Neural cell (in vitro differentiated cells): ENCODE measurements around the gene MPHOSPH9. TPM values are rescaled to one million over a fixed set of nuclear protein-coding genes. Genes with fewer than 3 reads are reported as not detected.

Experiments
- H2AFZ ChIP-seq: fragments of 200-600, 300-800 bp; sonication (generic), shearing (Covaris generic); 2 replicates; pipeline ENCODE4 v1.6.0; 2014; ENCODE audit warnings: low read depth, mild to moderate bottlenecking, antibody characterized with exemption, low read length, moderate library complexity
- H3F3A ChIP-seq: fragments of 200-600 bp; shearing (Covaris generic); 2 replicates; pipeline ENCODE4 v1.6.1; 2016; ENCODE audit warnings: mild to moderate bottlenecking, moderate library complexity, mixed read lengths, antibody characterized with exemption, low read length; ENCODE audit not compliant: insufficient read depth, poor library complexity, severe bottlenecking
- H3K27ac ChIP-seq: fragments of 200-600, 300-800 bp; sonication (generic), shearing (Covaris generic); 2 replicates; pipeline ENCODE4 v1.5.1; 2014; ENCODE audit warnings: mild to moderate bottlenecking, low read length, moderate library complexity
- H3K27me3 ChIP-seq: fragments of 300-800, 200-600 bp; sonication (generic), shearing (Covaris generic); 2 replicates; pipeline ENCODE4 v1.6.0; 2014; ENCODE audit warnings: mild to moderate bottlenecking, low read depth, low read length, moderate library complexity; ENCODE audit not compliant: insufficient read depth
- H3K36me3 ChIP-seq: fragments of 300-800, 200-600 bp; sonication (generic), shearing (Covaris generic); 2 replicates; pipeline ENCODE4 v1.5.1; 2014; ENCODE audit warnings: mild to moderate bottlenecking, antibody characterized with exemption, low read length, moderate library complexity; ENCODE audit not compliant: insufficient read depth
- H3K4me2 ChIP-seq: fragments of 300-800, 200-600 bp; sonication (generic), shearing (Covaris generic); 2 replicates; pipeline ENCODE4 v1.6.0; 2014; ENCODE audit warnings: mild to moderate bottlenecking, low read length
- H3K4me3 ChIP-seq: fragments of 300-800, 200-600 bp; sonication (generic), shearing (Covaris generic); 2 replicates; pipeline ENCODE4 v1.5.1; 2014; ENCODE audit warnings: mild to moderate bottlenecking, low read length, moderate library complexity
- H3K79me2 ChIP-seq: fragments of 200-600 bp; shearing (Covaris generic); replicated peaks from 2 replicates; pipeline ENCODE4 v1.6.0; 2014; ENCODE audit warnings: mild to moderate bottlenecking, low read length, moderate library complexity; ENCODE audit not compliant: insufficient read depth
- H3K9ac ChIP-seq: fragments of 300-800, 200-600 bp; sonication (generic), shearing (Covaris generic); 2 replicates; pipeline ENCODE4 v1.6.1; 2016; ENCODE audit warnings: mild to moderate bottlenecking, low read length, mixed read lengths
- H3K9me2 ChIP-seq: fragments of 200-600 bp; shearing (Covaris generic); 2 replicates; pipeline ENCODE4 v1.6.1; 2016; ENCODE audit warnings: mild to moderate bottlenecking, low read length, mixed read lengths; ENCODE audit not compliant: insufficient read depth
- H3K9me3 ChIP-seq: fragments of 200-600, 300-800 bp; sonication (generic), shearing (Covaris generic); 2 replicates; pipeline ENCODE4 v1.6.1; 2016; ENCODE audit warnings: mild to moderate bottlenecking, mixed run types, low read length, moderate library complexity, mixed read lengths
- H4K20me1 ChIP-seq: fragments of 200-600 bp; shearing (Covaris generic); 2 replicates; pipeline ENCODE4 v1.6.1; 2016; ENCODE audit warnings: mild to moderate bottlenecking, mixed run types; ENCODE audit not compliant: insufficient read depth
- EP300 ChIP-seq: fragments of 450-650 bp; conservative IDR thresholded peaks from 2 replicates; pipeline ENCODE4 v1.6.1; 2014; ENCODE audit warnings: antibody characterized with exemption, mild to moderate bottlenecking, moderate library complexity; ENCODE audit not compliant: poor library complexity, severe bottlenecking
- EZH2 ChIP-seq: fragments of 200-600, 300-800 bp; shearing (Covaris generic), sonication (generic); IDR thresholded peaks from 2 replicates; pipeline ENCODE4 v1.6.1; 2014; ENCODE audit warnings: antibody characterized with exemption, low read length, borderline replicate concordance, mild to moderate bottlenecking; ENCODE audit not compliant: insufficient read depth, poor library complexity, severe bottlenecking
- MXI1 ChIP-seq: fragments of 450-650 bp; conservative IDR thresholded peaks from 2 replicates; pipeline ENCODE4 v1.6.1; 2014; ENCODE audit warnings: antibody characterized with exemption, mild to moderate bottlenecking; ENCODE audit not compliant: poor library complexity, severe bottlenecking
- POLR2AphosphoS5 ChIP-seq: IDR thresholded peaks from 2 replicates; pipeline ENCODE4 v1.6.1; 2012
- RAD21 ChIP-seq: fragments of 450-650 bp; conservative IDR thresholded peaks from 2 replicates; pipeline ENCODE4 v1.6.1; 2014; ENCODE audit warnings: antibody characterized with exemption, mild to moderate bottlenecking, moderate library complexity
- SMC3 ChIP-seq: fragments of 450-650 bp; conservative IDR thresholded peaks from 2 replicates; pipeline ENCODE4 v1.6.1; 2014; ENCODE audit warnings: antibody characterized with exemption, mild to moderate bottlenecking, moderate library complexity; ENCODE audit not compliant: poor library complexity
- TAF1 ChIP-seq: IDR thresholded peaks from 2 replicates; pipeline ENCODE4 v1.6.1; 2012; ENCODE audit warnings: low read depth
- polyA plus RNA-seq: library from polyadenylated mRNA; depleted of rRNA; stranded (reverse); fragments of >200 nt; gene quantifications from 2 replicates; pipeline ENCODE4 v1.2.3, GENCODE V29; 2014
- TF ChIP-seq, protein P1 (sequence below): fragments of 450-650 bp; IDR thresholded peaks from 2 replicates; pipeline ENCODE4 v1.5.1; 2014; ENCODE audit warnings: antibody characterized with exemption, mild to moderate bottlenecking, moderate library complexity; ENCODE audit not compliant: poor library complexity, severe bottlenecking
- TF ChIP-seq, protein P2 (sequence below): IDR thresholded peaks from 2 replicates; pipeline ENCODE4 v1.6.1; 2012; ENCODE audit warnings: borderline replicate concordance

Gene MPHOSPH9
- polyA plus RNA-seq, 1 donor from 2014 or later: 59.1 TPM

GRCh38 chr12:123245678-123246077 is 12.7 kb upstream of the MPHOSPH9 start:
- H3F3A ChIP-seq: no peaks in the 10 kb centered on the region
- H3K4me3 ChIP-seq: no peak overlapping the region
- H3K9me3 ChIP-seq: no peaks in the 10 kb centered on the region
- no peaks in the 10 kb centered on the region for H3K79me2 ChIP-seq
- no peak overlapping the region for H3K4me2 ChIP-seq
- H3K9me2 ChIP-seq: no peaks in the 10 kb centered on the region
- no peaks in the 10 kb centered on the region for H3K27me3 ChIP-seq
- H4K20me1 ChIP-seq: no peaks in the 10 kb centered on the region
- TF ChIP-seq SMC3: no peak
- TF ChIP-seq, protein P1, sequence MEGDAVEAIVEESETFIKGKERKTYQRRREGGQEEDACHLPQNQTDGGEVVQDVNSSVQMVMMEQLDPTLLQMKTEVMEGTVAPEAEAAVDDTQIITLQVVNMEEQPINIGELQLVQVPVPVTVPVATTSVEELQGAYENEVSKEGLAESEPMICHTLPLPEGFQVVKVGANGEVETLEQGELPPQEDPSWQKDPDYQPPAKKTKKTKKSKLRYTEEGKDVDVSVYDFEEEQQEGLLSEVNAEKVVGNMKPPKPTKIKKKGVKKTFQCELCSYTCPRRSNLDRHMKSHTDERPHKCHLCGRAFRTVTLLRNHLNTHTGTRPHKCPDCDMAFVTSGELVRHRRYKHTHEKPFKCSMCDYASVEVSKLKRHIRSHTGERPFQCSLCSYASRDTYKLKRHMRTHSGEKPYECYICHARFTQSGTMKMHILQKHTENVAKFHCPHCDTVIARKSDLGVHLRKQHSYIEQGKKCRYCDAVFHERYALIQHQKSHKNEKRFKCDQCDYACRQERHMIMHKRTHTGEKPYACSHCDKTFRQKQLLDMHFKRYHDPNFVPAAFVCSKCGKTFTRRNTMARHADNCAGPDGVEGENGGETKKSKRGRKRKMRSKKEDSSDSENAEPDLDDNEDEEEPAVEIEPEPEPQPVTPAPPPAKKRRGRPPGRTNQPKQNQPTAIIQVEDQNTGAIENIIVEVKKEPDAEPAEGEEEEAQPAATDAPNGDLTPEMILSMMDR: no peak
- no peak overlapping the region for H3K9ac ChIP-seq
- H2AFZ ChIP-seq: no peak overlapping the region
- H3K27ac ChIP-seq: no peak overlapping the region
- no peaks in the 10 kb centered on the region for H3K36me3 ChIP-seq

GRCh38 chr12:123243671-123244262 is 10.8 kb upstream of the MPHOSPH9 start:
- Histone ChIP-seq H3K9me2 (no peaks in the 10 kb centered on the region), H3K4me2 (no peak overlapping the region), H3K79me2 (no peaks in the 10 kb centered on the region), H3K9ac (no peak overlapping the region), H3K4me3 (no peak overlapping the region), H3F3A (no peaks in the 10 kb centered on the region), H3K9me3 (no peaks in the 10 kb centered on the region), H3K27me3 (no peaks in the 10 kb centered on the region), H4K20me1 (no peaks in the 10 kb centered on the region), H2AFZ (no peak overlapping the region), H3K27ac (no peak overlapping the region), H3K36me3 (no peaks in the 10 kb centered on the region)
- TF ChIP-seq, protein P2, sequence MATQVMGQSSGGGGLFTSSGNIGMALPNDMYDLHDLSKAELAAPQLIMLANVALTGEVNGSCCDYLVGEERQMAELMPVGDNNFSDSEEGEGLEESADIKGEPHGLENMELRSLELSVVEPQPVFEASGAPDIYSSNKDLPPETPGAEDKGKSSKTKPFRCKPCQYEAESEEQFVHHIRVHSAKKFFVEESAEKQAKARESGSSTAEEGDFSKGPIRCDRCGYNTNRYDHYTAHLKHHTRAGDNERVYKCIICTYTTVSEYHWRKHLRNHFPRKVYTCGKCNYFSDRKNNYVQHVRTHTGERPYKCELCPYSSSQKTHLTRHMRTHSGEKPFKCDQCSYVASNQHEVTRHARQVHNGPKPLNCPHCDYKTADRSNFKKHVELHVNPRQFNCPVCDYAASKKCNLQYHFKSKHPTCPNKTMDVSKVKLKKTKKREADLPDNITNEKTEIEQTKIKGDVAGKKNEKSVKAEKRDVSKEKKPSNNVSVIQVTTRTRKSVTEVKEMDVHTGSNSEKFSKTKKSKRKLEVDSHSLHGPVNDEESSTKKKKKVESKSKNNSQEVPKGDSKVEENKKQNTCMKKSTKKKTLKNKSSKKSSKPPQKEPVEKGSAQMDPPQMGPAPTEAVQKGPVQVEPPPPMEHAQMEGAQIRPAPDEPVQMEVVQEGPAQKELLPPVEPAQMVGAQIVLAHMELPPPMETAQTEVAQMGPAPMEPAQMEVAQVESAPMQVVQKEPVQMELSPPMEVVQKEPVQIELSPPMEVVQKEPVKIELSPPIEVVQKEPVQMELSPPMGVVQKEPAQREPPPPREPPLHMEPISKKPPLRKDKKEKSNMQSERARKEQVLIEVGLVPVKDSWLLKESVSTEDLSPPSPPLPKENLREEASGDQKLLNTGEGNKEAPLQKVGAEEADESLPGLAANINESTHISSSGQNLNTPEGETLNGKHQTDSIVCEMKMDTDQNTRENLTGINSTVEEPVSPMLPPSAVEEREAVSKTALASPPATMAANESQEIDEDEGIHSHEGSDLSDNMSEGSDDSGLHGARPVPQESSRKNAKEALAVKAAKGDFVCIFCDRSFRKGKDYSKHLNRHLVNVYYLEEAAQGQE: no peak
- TF ChIP-seq TAF1 (no peak), RAD21 (no peak), EP300 (no peak), MXI1 (no peak), SMC3 (no peak), EZH2 (no peak), POLR2AphosphoS5 (no peak)
- TF ChIP-seq, protein P1: no peak
